SK-N-SH treated with all-trans-retinoic acid at 6 μM for 48 hours (cell line): ENCODE measurements around the gene BPIFB6.

Experiments
- ATAC-seq: fragments of 200-7000 bp; cut with Tn5 transposase; 3 replicates; pipeline ENCODE4 v1.9.1; 2020; ENCODE audit warnings: mild to moderate bottlenecking, moderate library complexity
- ARNTL ChIP-seq: fragments of 450-650 bp; formaldehyde crosslinking; IDR thresholded peaks from 2 replicates; pipeline ENCODE4 v1.5.0; 2020; ENCODE audit warnings: low read depth, mild to moderate bottlenecking, moderate library complexity, borderline replicate concordance
- BACH2 ChIP-seq: fragments of 250-450 bp; sonication (Bioruptor Pico); IDR thresholded peaks from 2 replicates; pipeline ENCODE4 v1.9.0; 2021; ENCODE audit warnings: mild to moderate bottlenecking, borderline replicate concordance
- CREB5 ChIP-seq: fragments of 250-450 bp; sonication (Bioruptor Pico); IDR thresholded peaks from 2 replicates; pipeline ENCODE4 v1.5.1; 2020; ENCODE audit warnings: low read depth, mild to moderate bottlenecking, moderate library complexity
- CSRNP3 ChIP-seq: fragments of 250-450 bp; sonication (Bioruptor Pico); IDR thresholded peaks from 2 replicates; pipeline ENCODE4 v1.5.1; 2021; ENCODE audit warnings: mild to moderate bottlenecking, moderate library complexity
- ESRRG ChIP-seq: fragments of 250-450 bp; sonication (Bioruptor Pico); IDR thresholded peaks from 2 replicates; pipeline ENCODE4 v1.6.1; 2021; ENCODE audit warnings: mild to moderate bottlenecking
- GLIS3 ChIP-seq: fragments of 250-450 bp; sonication (Bioruptor Pico); IDR thresholded peaks from 2 replicates; pipeline ENCODE4 v1.5.0; 2020; ENCODE audit warnings: mild to moderate bottlenecking, moderate library complexity
- ISL1 ChIP-seq: fragments of 250-450 bp; sonication (Bioruptor Pico); IDR thresholded peaks from 2 replicates; pipeline ENCODE4 v2.1.2; 2022; ENCODE audit warnings: mild to moderate bottlenecking, moderate library complexity
- OSR1 ChIP-seq: fragments of 250-450 bp; sonication (Bioruptor Pico); IDR thresholded peaks from 2 replicates; pipeline ENCODE4 v1.8.0; 2022; ENCODE audit warnings: moderate library complexity, mild to moderate bottlenecking, inconsistent platforms
- PATZ1 ChIP-seq: fragments of 250-450 bp; sonication (Bioruptor Pico); IDR thresholded peaks from 2 replicates; pipeline ENCODE4 v1.8.0; 2020; ENCODE audit warnings: mild to moderate bottlenecking, moderate library complexity, borderline replicate concordance
- PPARA ChIP-seq: fragments of 250-450 bp; sonication (Bioruptor Pico); IDR thresholded peaks from 2 replicates; pipeline ENCODE4 v1.5.0; 2020; ENCODE audit warnings: mild to moderate bottlenecking, borderline replicate concordance
- RARB ChIP-seq: fragments of 250-450 bp; sonication (Bioruptor Pico); IDR thresholded peaks from 2 replicates; pipeline ENCODE4 v1.8.0; 2021; ENCODE audit warnings: mild to moderate bottlenecking, moderate library complexity
- SNAI2 ChIP-seq: fragments of 250-450 bp; sonication (Bioruptor Pico); IDR thresholded peaks from 2 replicates; pipeline ENCODE4 v1.5.0; 2020; ENCODE audit warnings: mild to moderate bottlenecking, moderate library complexity
- TCF4 ChIP-seq: fragments of 250-450 bp; sonication (Bioruptor Pico); IDR thresholded peaks from 2 replicates; pipeline ENCODE4 v1.8.0; 2021; ENCODE audit warnings: mild to moderate bottlenecking, moderate library complexity, borderline replicate concordance
- ZC3H10 ChIP-seq: fragments of 250-450 bp; sonication (Bioruptor Pico); IDR thresholded peaks from 2 replicates; pipeline ENCODE4 v1.5.1; 2021; ENCODE audit warnings: mild to moderate bottlenecking, moderate library complexity
- ZFP3 ChIP-seq: fragments of 250-450 bp; sonication (Bioruptor Pico); IDR thresholded peaks from 2 replicates; pipeline ENCODE4 v1.5.0; 2020; ENCODE audit warnings: mild to moderate bottlenecking, moderate library complexity
- ZFP30 ChIP-seq: fragments of 450-650 bp; formaldehyde crosslinking; IDR thresholded peaks from 2 replicates; pipeline ENCODE4 v1.5.0; 2022; ENCODE audit warnings: mild to moderate bottlenecking, moderate library complexity
- ZNF565 ChIP-seq: fragments of 450-650 bp; formaldehyde crosslinking; conservative IDR thresholded peaks from 2 replicates; pipeline ENCODE4 v1.5.0; 2020; ENCODE audit warnings: low read depth, mild to moderate bottlenecking, moderate library complexity
- ZNF70 ChIP-seq: fragments of 450-650 bp; formaldehyde crosslinking; IDR thresholded peaks from 2 replicates; pipeline ENCODE4 v1.5.0; 2020; ENCODE audit warnings: mild to moderate bottlenecking, moderate library complexity
- TF ChIP-seq, protein P1 (sequence below): fragments of 250-450 bp; sonication (Bioruptor Pico); IDR thresholded peaks from 2 replicates; pipeline ENCODE4 v1.8.0; 2021; ENCODE audit warnings: low read depth, mild to moderate bottlenecking, moderate library complexity, borderline replicate concordance
- TF ChIP-seq, protein P2 (sequence below): fragments of 250-450 bp; sonication (Bioruptor Pico); IDR thresholded peaks from 2 replicates; pipeline ENCODE4 v1.5.0; 2020; ENCODE audit warnings: mild to moderate bottlenecking, moderate library complexity

The BPIFB6 gene

DNA sequence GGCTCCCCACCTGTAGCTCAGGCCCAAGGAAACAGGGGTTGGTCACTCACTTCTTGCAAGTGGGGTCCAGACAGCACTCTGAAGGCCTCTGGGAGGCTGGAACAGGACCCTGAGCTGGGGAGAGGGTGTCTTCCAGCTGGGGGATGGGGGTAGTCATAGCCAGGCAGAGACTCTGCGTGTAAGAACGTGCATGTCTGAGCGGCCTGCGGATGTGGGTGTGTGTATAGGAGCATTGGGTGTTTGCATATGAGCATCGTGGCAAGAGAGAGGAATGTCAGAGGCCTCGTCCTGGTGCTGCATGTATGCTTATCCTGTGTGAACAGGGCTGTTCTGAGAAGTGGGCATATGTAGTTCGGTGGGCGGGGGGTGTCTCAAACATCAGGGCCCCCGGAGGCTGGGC is 34.3 kb downstream of the BPIFB6 start (continued):
- TF ChIP-seq, protein P1, sequence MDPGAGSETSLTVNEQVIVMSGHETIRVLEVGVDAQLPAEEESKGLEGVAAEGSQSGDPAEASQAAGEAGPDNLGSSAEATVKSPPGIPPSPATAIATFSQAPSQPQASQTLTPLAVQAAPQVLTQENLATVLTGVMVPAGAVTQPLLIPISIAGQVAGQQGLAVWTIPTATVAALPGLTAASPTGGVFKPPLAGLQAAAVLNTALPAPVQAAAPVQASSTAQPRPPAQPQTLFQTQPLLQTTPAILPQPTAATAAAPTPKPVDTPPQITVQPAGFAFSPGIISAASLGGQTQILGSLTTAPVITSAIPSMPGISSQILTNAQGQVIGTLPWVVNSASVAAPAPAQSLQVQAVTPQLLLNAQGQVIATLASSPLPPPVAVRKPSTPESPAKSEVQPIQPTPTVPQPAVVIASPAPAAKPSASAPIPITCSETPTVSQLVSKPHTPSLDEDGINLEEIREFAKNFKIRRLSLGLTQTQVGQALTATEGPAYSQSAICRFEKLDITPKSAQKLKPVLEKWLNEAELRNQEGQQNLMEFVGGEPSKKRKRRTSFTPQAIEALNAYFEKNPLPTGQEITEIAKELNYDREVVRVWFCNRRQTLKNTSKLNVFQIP (CRISPR knock-in tag) = no peak
- no peak for TF ChIP-seq CSRNP3 (CRISPR knock-in tag)

DNA sequence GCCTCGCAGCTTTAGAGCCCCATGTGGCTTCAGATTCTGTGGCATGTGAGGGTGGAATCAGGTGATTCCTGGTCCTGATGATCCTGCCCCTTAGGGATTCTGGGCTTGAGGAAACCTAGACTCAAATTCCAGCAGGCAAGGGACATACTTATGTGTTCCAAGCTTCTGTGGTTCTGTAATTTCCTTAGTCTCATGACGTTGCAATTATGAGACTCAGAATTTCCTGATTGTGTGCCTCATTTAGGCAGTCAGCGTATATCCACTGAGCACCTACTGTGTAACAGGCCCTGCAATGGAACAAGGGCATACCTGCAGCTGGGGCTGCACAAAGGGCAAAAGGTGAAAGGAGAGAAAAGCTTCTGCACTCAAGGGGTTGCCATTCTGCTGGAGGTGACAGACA is 36.4 kb downstream of the BPIFB6 start:
- TF ChIP-seq ZNF565 (CRISPR knock-in tag) = no peak
- no peak for TF ChIP-seq TCF4
- no peak for TF ChIP-seq ZFP3 (CRISPR knock-in tag)
- TF ChIP-seq, all 23 proteins: peak for 0
- no peak for ATAC-seq

- ATAC-seq = no peak
- TF ChIP-seq ARNTL (CRISPR knock-in tag) (no peak), ZC3H10 (no peak), PATZ1 (CRISPR knock-in tag) (no peak), CREB5 (CRISPR knock-in tag) (no peak), ZNF70 (CRISPR knock-in tag) (no peak), PPARA (CRISPR knock-in tag) (no peak), SNAI2 (CRISPR knock-in tag) (no peak), ESRRG (CRISPR knock-in tag) (no peak), ZFP30 (CRISPR knock-in tag) (no peak), RARB (CRISPR knock-in tag) (no peak), GLIS3 (CRISPR knock-in tag) (no peak), BACH2 (CRISPR knock-in tag) (no peak), ZFP3 (CRISPR knock-in tag) (no peak), ISL1 (CRISPR knock-in tag) (no peak), CSRNP3 (CRISPR knock-in tag) (no peak)
- TF ChIP-seq, protein P1 (CRISPR knock-in tag) = no peak
- TF ChIP-seq, all 23 proteins: peak for 0
These were observed 36.9 kb downstream of the BPIFB6 start for GRCh38 chr20:33068251-33068939.

DNA sequence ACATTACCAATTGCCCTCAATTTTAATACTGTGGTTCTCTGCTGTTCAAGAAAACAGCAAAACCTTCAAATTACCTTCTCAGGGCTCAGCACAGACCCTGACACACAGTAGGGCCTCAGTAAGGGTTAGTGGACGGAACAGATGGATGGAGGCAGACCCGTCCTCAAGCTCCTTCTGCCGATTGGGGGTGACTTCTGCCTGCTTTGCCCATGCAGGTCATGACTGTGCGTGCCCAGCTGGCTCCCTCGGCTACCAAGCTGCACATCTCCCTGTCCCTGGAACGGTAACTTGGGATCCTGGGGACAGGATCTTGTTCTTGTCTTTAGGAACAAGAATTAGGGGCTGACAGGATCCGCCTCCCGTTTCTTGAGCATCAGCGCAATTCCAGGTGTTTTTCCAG is 38.2 kb downstream of the BPIFB6 start:
- ATAC-seq = no peak
- TF ChIP-seq ZNF70 (CRISPR knock-in tag) = no peak
- TF ChIP-seq ZFP30 (CRISPR knock-in tag) = no peak
- no peak for TF ChIP-seq ESRRG (CRISPR knock-in tag)
- no peak for TF ChIP-seq OSR1 (CRISPR knock-in tag)
- TF ChIP-seq, protein P2, sequence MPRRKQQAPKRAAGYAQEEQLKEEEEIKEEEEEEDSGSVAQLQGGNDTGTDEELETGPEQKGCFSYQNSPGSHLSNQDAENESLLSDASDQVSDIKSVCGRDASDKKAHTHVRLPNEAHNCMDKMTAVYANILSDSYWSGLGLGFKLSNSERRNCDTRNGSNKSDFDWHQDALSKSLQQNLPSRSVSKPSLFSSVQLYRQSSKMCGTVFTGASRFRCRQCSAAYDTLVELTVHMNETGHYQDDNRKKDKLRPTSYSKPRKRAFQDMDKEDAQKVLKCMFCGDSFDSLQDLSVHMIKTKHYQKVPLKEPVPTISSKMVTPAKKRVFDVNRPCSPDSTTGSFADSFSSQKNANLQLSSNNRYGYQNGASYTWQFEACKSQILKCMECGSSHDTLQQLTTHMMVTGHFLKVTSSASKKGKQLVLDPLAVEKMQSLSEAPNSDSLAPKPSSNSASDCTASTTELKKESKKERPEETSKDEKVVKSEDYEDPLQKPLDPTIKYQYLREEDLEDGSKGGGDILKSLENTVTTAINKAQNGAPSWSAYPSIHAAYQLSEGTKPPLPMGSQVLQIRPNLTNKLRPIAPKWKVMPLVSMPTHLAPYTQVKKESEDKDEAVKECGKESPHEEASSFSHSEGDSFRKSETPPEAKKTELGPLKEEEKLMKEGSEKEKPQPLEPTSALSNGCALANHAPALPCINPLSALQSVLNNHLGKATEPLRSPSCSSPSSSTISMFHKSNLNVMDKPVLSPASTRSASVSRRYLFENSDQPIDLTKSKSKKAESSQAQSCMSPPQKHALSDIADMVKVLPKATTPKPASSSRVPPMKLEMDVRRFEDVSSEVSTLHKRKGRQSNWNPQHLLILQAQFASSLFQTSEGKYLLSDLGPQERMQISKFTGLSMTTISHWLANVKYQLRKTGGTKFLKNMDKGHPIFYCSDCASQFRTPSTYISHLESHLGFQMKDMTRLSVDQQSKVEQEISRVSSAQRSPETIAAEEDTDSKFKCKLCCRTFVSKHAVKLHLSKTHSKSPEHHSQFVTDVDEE (CRISPR knock-in tag) = no peak
- no peak for TF ChIP-seq CREB5 (CRISPR knock-in tag)
- TF ChIP-seq GLIS3 (CRISPR knock-in tag) = no peak
- no peak for TF ChIP-seq ZFP3 (CRISPR knock-in tag)
